Measurements from ENCODE around the gene GPX4.

Gene GPX4

GRCh38 chr19:1101337-1101698 lies 2.5 kb upstream of the GPX4 start:
- TF ChIP-seq CTCF (IDR thresholded peaks at IDR 0.05; ENCODE audit: borderline replicate concordance, insufficient read depth, low read depth, low read length) = no peak
- H3K4me3 ChIP-seq (ENCODE audit: low read depth, low read length) = no peak overlapping the region

- no peak for TF ChIP-seq CTCF (IDR thresholded peaks at IDR 0.05; ENCODE audit: borderline replicate concordance, insufficient read depth, low read depth, low read length)
- H3K4me3 ChIP-seq (ENCODE audit: low read depth, low read length) = no peak overlapping the region
These were observed 1.2 kb upstream of the GPX4 start for GRCh38 chr19:1102407-1103131.

- no peak for TF ChIP-seq CTCF (IDR thresholded peaks at IDR 0.05; ENCODE audit: borderline replicate concordance, insufficient read depth, low read depth, low read length)
- H3K4me3 ChIP-seq (ENCODE audit: low read depth, low read length) = no peak overlapping the region
These were observed 574 bp upstream of the GPX4 start for GRCh38 chr19:1103132-1103707.

- peak overlapping the region; percentile 85 for H3K4me3 ChIP-seq (ENCODE audit: low read depth, low read length)
- no peak for TF ChIP-seq CTCF (IDR thresholded peaks at IDR 0.05; ENCODE audit: borderline replicate concordance, insufficient read depth, low read depth, low read length)
These were observed 665 bp downstream of the GPX4 start for GRCh38 chr19:1104311-1105007.

GRCh38 chr19:1105008-1105872 lies 1.4 kb downstream of the GPX4 start:
- no peak for TF ChIP-seq CTCF (IDR thresholded peaks at IDR 0.05; ENCODE audit: borderline replicate concordance, insufficient read depth, low read depth, low read length)
- H3K4me3 ChIP-seq (ENCODE audit: low read depth, low read length) = peak overlapping the region; percentile 85

- H3K4me3 ChIP-seq (ENCODE audit: low read depth, low read length) = no peak overlapping the region
- TF ChIP-seq CTCF (IDR thresholded peaks at IDR 0.05; ENCODE audit: borderline replicate concordance, insufficient read depth, low read depth, low read length) = no peak
These were observed 2.4 kb downstream of the GPX4 start for GRCh38 chr19:1105873-1106840.

Data from GM12875 (cell line).